NCI-H1092 treated with DMSO at 0.1 percent for 48 hours (cell line): ENCODE results near the gene NPM1.
A peak's percentile ranks its signal among the peaks of the same experiment; 100 is the strongest.
"Not testable (repeated sequence)": the region's sequence is repeated elsewhere in the genome, so short reads cannot be mapped to it uniquely, and the experiment has no call there.

ENCODE experiments used
- DNase-seq: peaks from one replicate; lab custom pipeline; 2025; lab: John Stamatoyannopoulos, UW

The NPM1 gene

GRCh38 chr5:171386006-171386671, 1.5 kb upstream of the NPM1 start:
- DNase-seq = no peak

GRCh38 chr5:171386861-171387344, 746 bp upstream of the NPM1 start:
- DNase-seq = no peak

DNA sequence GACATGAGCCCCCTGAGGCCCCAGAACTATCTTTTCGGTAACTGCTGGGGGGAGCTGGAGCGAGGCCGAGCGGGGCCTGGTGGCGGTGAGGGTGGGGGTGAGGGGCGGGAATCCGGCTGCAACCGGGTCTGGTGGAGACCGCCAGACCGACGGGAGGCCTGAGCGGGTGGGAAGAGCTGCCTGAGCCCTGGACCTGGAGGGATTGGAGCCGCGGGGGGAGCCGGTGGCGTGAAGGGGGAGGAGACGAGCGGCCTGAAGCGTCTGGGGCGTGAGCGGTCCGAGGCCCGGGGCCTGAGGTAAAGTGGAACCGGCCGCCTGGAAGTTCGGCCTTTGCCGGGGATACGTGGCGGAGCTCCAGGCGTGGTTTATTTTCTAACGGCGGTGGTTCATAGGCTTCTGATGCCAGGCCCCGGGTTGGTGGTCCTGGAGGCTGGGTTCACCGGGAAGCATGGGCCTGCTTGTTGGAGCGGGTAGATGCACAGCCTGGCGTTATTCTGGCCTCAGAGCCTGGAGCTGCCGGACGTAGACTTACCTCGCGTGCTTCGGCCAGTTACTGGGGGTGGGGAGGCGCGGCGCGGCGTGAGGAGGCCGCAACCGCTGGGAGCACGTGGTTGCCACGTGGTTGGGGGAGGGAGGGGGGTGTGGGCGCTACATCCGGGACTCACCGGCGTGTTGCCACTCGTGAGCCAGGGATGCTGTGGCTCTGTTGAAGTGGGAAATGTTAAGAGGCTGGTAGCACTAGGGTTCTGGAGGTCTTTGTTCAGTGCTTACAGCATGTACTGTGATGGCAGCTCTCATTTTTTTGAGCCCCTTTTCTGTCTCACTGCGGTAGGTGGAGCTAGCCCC, 544 bp downstream of the NPM1 start:
- peak; percentile 44 for DNase-seq

- no peak for DNase-seq
Observed at GRCh38 chr5:171388816-171389168, 1.1 kb downstream of the NPM1 start.

GRCh38 chr5:171390883-171391677, 3.4 kb downstream of the NPM1 start:
- DNase-seq = no peak

DNA sequence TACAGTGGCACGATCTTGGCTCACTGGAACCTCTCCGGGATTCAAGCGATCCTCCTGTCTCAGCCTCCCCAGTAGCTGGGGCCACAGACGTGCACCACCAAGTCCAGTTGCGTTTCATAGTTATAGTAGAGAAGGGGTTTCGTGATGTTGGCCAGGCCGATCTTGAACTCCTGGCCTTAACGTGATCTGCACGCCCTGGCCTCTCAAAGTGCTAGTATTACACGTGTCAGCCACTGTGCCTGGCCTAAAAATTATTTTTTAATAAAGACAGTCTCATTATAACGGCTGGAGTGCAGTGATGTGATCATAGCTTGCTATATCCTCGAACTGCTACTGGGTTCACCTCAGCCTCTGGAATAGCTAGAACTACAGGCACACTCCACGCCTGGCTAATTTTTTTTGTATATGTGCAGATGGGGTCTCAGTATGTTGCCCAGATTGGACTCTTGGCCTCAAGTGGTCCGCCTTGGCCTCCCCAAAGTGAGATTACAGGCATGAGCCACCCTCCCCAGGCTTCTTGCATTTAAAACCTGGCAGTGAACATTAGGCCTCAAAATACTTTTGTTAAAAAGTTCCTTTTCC, 4.4 kb downstream of the NPM1 start:
- no peak for DNase-seq

- no peak for DNase-seq
Observed at GRCh38 chr5:171392585-171393159, 5.0 kb downstream of the NPM1 start.

DNA sequence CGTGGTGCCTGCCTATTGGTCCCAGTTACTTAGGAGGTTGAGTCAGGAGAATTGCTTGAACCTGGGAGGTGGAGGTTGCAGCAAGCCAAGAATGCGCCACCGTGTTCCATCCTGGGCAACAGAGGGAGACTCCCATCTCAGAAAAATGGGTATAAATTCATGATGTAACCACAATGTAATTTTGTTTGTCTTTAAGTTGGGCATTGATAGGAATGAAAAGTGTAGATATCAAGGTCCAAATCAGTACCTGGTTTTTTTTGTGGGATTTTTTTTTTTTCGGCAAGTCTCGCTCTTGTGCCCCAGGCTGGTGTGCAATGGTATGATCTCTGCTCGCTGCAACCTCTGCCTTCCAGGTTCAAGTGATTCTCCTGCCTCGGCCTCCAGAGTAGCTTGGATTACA, 7.4 kb downstream of the NPM1 start:
- DNase-seq = no peak

- not testable (repeated sequence) for DNase-seq
Observed at GRCh38 chr5:171396583-171396982, 8.9 kb downstream of the NPM1 start.

- no peak for DNase-seq
Observed at GRCh38 chr5:171397190-171397589, 9.5 kb downstream of the NPM1 start.

DNA sequence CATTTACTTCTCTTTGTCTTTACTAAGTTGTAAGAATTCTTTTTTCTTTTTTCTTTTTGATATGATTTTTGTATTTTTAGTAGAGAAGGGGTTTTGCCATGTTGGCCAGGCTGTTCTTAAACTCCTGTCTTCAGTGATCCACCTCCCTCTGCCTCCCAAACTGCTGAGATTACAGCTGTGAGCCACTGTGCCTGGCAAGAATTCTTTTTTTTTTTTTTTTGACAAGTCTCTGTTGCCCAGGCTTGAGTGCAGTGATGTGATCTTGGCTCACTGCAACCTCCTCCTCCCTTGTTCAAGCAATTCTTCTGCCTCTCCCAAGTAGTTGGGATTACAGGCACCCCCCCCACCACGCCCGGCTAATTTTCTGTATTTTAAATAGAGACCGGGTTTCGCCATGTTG, 9.9 kb downstream of the NPM1 start:
- no peak for DNase-seq

- DNase-seq = not testable (repeated sequence)
Observed at GRCh38 chr5:171398660-171399059, 11.0 kb downstream of the NPM1 start.

- DNase-seq = no peak
Observed at GRCh38 chr5:171400169-171400568, 12.5 kb downstream of the NPM1 start.

GRCh38 chr5:171401167-171401947, 13.7 kb downstream of the NPM1 start:
- no peak for DNase-seq

GRCh38 chr5:171402751-171403150, 15.1 kb downstream of the NPM1 start:
- DNase-seq = not testable (repeated sequence)

- DNase-seq = no peak
Observed at GRCh38 chr5:171405615-171406014, 18.0 kb downstream of the NPM1 start.

DNA sequence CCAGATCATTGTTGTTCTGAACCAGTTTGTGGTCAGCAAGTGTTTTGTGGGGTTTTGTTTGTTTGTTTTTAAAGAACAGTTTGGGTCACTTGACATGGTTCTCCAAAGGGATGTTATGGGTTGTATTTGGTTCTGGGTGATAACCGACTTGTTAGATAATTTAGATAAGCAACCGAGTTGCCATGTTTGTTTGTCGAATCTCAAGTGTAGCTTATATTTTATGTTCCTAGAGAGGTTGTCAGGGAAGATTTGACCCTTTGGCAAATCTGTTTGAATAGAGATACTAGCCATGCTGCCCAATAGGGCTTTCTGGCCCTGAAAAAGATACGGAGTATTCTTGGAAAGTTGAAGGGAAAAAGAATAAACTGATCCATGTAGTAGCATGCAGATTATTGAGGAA, 19.6 kb downstream of the NPM1 start:
- DNase-seq = no peak

GRCh38 chr5:171409164-171410136, 21.8 kb downstream of the NPM1 start:
- DNase-seq = no peak

GRCh38 chr5:171410181-171410580, 22.5 kb downstream of the NPM1 start:
- no peak for DNase-seq

GRCh38 chr5:171412186-171412585, 24.5 kb downstream of the NPM1 start:
- no peak for DNase-seq
